ENCODE data around the gene GLOD5.

Gene GLOD5

DNA sequence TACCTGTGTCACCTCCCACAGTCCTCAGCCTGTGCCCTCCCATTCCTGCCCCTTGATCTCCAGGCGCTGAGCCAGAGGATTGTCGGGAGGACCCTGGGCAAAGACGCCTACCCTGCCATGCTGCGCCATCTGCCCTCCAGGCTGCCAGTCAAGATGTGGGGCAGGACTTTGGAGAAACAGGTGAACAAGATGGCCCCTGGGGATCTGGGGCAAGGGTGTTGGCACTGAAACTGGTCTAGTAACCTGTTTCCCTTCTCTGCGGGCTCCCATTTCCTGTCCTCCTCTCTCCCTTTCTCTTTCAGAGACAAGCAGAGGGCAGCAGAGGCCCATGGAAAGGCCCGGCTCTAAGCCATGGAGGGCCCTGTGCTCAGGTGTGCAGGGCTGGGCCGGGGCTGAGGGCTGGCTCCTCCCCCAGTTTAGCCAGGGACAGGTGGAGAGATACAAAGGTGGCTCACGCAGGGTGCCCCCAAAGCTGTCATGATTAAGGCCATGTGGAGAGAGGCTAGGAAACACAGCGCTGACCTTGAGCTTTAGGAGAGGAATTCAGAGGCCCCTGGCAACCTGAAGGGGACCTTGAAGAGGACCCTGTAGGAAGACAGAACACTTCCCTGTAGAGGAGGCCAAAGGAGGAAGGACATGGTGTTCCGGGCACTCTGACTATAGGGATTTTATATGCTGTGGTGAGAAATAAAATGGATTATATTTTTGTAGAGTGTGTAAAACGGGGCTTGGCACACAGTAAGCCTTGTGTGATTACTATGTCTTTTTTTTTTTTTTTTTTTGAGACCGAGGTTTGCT, at the start of gene GLOD5:
Gene GLOD5, plus strand, starts transcription at position 74 of the 798 bp plus-strand sequence. Its CDS starts 44 bp downstream, at position 118.
- no peak for DNase-seq

- DNase-seq: no peak
Observed at GRCh38 chrX:48711929-48712505, 49.5 kb upstream of the GLOD5 start.

DNA sequence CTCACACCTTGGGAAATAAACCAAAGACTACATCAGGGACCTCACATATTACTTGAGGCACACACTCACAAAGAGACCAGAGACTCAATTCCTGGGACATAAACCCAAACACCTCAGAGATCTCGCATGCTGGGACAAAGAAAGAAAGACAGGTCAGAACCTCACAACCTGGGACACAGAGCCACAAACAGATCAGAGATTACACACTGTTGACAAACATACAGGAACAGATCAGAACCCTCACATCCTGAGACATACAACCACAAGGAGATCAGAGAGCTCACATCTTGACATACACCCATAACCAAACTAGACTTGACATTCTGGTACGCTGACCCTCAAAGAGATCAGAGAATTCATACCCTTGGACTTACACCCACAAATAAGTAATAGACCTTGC, 47.7 kb upstream of the GLOD5 start:
- DNase-seq: no peak

DNA sequence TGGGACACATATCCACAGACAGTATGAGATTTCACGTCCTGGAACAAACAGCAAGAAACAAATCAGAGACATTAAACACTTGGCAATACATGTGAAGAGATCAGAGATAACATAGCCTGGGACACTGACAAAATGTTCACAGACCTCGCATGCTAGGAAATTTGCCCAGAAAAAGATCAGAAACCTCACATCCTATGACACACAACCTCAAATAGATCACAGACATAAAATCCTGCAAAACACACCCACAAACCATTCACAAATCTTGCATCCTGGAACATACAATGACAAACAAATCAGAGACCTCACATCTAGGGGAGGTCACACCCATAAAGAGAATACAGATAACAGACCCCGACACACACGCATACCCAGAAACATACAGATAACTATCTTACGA, 47.0 kb upstream of the GLOD5 start:
- no peak for DNase-seq

- DNase-seq: no peak
Observed at GRCh38 chrX:48715072-48715471, 46.5 kb upstream of the GLOD5 start.

- no peak for DNase-seq
Observed at GRCh38 chrX:48715876-48716502, 45.6 kb upstream of the GLOD5 start.

DNA sequence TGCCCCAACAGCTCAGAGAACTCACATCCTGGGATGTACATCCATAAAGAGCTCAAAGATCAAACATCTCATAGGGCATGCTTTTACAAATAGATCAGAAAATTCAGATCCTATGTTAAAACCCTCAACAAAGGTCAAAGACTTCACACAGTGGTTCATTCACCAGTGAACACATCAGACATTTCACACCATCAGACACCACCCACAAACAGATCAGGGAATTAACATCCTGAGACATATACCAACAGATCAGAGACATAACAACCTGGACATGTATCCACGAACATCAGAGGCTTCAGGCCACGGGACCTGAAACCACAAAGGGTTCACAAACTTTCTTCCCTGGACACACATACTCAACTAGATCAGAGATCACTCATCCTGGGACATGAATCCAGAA, 41.6 kb upstream of the GLOD5 start:
- DNase-seq: no peak

GRCh38 chrX:48720577-48721250, 40.8 kb upstream of the GLOD5 start:
- no peak for DNase-seq

GRCh38 chrX:48721916-48722315, 39.6 kb upstream of the GLOD5 start:
- no peak for DNase-seq

DNA sequence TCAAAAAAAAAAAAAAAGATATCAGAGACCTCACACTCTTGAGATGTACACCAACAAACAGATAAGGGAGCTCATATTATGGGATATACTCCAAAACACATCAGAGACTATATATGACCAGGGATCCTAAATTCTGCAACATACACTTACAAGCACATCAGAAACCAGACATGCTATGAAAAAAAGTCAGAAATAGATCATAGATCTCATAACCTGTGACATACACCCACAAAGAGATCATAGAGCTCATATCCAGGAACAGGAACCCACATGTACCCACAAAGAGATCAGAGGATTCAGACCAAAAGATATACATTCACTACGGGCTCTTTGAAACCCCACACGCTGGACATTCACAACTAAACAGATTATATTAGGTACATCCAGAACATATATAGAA, 35.0 kb upstream of the GLOD5 start:
- DNase-seq: no peak

- DNase-seq: no peak
Observed at GRCh38 chrX:48728653-48729052, 32.9 kb upstream of the GLOD5 start.

- DNase-seq: no peak
Observed at GRCh38 chrX:48736303-48736702, 25.2 kb upstream of the GLOD5 start.

DNA sequence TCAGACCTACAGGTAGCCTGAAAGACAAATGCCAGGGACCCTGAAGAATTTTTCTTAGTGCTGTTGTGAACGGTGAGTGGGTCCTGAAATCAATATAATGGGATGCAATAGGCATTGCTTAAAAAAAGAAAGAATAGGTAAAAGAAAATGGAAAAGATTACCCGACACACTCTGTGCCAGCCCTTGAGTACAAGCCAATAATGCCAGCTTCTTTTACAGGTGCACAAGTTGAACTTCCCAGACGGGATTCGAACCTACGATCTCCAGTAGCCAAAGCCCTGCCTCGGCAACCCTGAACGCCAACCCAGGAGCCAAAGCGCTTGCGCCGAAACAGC, 24.7 kb upstream of the GLOD5 start:
- DNase-seq: no peak

DNA sequence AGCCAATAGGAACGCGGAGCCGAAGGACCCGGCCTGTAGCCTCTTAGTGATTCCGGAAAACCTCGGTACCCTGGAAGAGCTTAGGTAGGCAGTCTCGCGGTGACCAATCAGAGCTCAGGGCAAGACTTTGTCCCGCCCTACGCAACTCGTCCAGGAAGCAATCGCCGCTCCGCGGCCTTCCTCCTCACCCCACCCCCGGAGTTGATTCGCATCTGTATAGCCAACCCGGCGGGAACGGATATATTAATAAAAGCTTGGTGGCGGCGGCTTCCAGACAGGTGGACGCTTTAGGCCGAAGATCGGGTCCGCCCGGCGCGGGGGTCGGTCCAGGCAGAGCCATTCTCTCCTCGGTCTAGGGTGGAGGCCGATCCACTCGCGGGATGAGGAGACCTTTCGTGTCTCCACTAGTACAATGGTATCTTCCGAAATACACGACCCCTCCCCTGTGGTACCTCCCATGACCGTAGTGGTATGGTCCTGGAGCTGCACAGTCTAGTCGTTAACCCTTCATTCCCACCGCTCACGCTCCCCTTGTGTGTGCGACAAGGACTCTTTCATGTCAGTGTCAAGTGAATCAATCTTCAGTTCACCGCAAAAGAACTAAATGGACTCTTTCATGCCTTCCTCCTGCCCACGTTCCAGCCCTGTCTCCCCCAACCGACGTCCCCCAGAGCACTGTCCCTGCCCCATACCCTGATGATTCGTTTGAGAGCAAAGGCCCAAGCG, 24.2 kb upstream of the GLOD5 start:
- peak; percentile 73 to 96 for DNase-seq

GRCh38 chrX:48737940-48738339, 23.6 kb upstream of the GLOD5 start:
- DNase-seq: no peak

DNA sequence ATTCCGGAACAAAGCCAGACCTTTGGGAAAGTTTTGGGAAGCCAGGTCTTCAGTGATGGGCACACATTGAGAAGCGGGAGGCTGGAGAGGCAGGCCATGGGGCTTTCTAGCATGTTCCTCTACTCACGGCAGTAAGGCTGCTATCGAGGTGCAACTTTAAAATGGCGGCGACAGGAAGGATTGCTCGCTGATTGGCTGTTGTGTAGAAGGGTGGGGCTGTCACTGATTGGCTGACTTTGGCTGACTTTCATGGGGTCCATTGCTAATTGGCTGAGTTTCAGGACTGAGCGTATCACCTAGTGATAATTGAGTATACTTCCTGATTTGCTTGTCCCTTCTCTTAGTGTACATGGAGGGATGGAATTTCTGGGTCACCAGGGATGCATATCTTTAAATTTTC, 19.7 kb upstream of the GLOD5 start:
- DNase-seq: no peak

DNA sequence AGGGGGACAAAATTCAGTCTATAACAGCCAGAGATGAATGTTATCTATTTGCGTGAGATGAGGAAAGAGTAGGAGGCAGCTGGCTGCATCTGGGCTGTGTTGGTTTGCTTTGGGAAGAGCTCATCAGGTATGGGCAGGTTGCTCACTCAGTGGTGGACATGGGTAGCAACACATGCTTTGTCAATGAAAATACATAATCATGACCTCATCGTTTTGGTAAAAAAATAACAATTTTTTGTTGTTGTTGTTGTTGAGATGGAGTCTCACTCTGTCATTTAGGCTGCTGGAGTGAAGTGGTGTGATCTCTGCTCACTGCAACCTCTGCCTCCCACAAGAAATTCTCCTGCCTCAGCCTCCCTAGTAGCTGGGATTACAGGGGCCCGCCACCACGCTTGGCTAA, 16.3 kb upstream of the GLOD5 start:
- no peak for DNase-seq

- no peak for DNase-seq
Observed at GRCh38 chrX:48747415-48748016, 14.0 kb upstream of the GLOD5 start.

GRCh38 chrX:48749182-48749581, 12.4 kb upstream of the GLOD5 start:
- DNase-seq: no peak

GRCh38 chrX:48751343-48751742, 10.2 kb upstream of the GLOD5 start:
- DNase-seq: no peak

DNA sequence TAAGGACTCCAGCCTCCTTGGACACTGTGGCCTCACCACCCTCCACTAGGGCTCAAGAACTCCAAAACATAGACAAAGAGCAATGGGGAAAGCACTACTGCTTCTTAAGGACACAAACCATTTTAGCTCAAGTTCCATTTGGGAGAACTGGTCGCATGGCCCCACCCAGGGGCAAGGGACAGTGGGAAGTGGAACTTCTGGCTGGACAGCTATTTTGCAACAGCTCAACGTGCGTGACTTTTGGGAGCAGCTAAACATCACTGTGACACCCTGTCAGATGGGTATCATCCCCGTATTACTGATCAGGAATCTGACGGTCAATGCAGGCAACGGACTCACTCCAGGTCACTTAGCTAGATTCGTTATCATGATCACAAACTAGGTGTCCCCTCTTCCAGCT, 9.0 kb upstream of the GLOD5 start:
- DNase-seq: no peak

DNA sequence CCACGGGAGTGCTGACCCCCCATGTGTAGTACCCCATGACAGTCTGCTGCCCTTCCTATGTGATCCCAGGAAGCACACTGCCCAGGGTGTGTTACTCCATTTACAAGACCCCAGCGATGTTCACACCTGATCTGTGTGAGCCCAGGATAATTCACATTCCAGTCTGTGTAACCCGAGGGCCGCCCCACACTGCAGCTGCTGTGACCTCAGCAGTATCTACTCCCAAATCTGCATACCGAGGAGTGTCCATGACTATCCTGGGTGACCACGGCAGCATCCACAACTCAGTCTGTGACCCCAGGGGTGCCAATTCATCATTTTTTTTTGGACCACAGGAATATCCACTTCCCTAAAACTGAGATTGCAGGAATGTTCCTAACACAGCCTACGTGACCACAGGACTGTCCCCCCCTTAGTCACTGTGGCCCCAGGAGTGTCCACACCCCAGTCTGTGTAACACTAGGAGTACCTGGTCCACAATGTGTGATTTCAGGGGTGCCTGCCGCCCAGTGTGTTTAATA, 7.8 kb upstream of the GLOD5 start:
- DNase-seq: no peak

GRCh38 chrX:48754238-48754637, 7.3 kb upstream of the GLOD5 start:
- DNase-seq: no peak
